HG02870 (cell line): ENCODE results near the gene FYN.

ENCODE experiments used
- ATAC-seq: cut with Tn5 transposase; IDR thresholded peaks from one replicate; pipeline ENCODE4 v1.9.1; 2021; ENCODE audit warnings: mild to moderate bottlenecking, moderate library complexity; ENCODE audit not compliant: unreplicated experiment

Gene FYN

GRCh38 chr6:111854683-111855082, 18.6 kb downstream of the FYN start:
- no peak for ATAC-seq

GRCh38 chr6:111852725-111853124, 20.5 kb downstream of the FYN start:
- ATAC-seq = no peak

- peak; percentile 45 for ATAC-seq
Measured at GRCh38 chr6:111850295-111850937, 22.8 kb downstream of the FYN start.

DNA sequence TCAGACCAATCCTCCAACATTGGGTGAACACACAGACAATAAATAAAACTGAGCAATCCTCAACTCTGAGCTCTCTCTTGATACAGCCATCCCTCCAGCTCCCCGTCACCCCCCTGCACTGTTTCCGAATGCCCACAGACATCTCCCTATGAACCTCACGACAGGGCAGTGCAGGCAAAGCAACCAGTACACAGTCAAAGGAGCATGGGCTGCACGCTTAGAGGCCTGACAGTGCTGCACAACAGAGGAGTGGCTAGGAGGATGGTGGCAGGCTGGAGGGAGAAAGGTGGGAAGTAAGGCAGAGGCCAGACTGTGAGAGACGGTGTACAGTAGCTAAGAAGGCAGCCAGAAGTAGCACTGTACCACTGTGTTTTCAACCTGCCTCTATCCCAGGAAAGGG, 24.0 kb downstream of the FYN start:
- ATAC-seq = no peak

DNA sequence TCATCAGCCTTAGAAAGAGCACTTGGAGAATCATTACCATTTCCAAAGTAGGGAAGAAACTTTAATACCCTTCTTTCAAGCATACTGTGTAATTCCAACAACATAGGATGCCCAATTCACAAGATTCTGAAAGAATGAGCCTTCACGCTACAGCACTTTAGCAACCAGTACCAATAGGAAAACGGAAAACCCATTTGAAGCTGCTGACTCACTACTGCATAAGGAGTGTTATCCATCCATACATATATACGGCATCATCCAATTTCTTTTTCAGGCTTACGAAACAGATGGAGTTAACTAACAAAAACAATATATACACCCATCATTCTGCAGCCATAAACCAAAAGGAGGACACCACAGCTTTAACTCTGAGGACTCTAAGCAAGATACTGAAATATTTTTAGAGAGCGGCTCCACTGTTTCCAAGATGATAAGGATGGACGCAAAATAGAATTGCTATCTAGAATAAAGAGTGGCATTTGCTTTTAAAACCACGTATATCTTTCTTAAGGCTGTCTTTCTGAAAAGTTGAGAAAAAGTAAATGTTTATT, 24.9 kb downstream of the FYN start:
- no peak for ATAC-seq

GRCh38 chr6:111846492-111847409, 26.5 kb downstream of the FYN start:
- no peak for ATAC-seq

- ATAC-seq = no peak
Measured at GRCh38 chr6:111846066-111846465, 27.2 kb downstream of the FYN start.

DNA sequence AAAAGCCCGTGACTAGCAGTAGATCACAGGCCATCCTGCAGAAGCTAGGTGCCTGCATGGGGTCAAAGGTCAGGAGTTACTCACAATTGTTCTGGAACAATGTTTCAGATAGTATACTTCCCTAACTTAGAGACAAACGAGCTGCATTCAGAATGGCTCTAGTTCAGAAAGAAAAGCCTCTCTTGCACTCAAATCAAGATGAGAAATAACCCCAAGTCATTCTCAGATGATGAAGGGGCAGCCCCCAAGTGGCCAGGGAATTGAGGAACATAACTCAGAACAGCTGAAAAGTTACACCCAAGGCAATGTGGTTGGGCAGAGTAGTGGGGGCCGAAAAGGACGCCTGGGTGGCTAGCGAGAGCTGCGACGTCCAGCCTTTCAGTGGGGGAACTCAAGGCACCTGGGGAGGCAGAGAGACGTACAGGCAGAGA, 27.8 kb downstream of the FYN start:
- ATAC-seq = peak; percentile 77

DNA sequence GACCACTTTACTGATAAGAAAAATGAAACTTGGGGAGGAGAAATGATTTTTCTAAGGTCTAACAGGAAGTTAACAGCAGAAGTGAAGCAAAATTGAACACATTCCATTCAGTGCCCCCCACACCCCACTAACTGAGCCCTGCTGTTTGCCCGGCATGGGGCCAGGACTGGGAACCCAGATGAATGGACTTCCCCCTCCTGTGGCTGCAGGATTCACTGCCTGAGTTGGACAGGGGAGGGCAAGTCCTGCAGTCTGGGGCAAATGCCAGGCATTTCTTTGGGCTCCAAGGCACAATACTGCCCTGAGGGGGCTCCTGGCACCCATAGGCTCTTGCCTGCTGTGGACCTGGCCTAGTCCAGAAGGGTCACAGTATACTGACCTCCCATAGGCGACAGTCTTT, 28.3 kb downstream of the FYN start:
- ATAC-seq = no peak

- peak; percentile 37 for ATAC-seq
Measured at GRCh38 chr6:111844376-111844775, 28.9 kb downstream of the FYN start.

GRCh38 chr6:111843347-111844147, 29.7 kb downstream of the FYN start:
- no peak for ATAC-seq

- ATAC-seq = no peak
Measured at GRCh38 chr6:111842891-111843290, 30.4 kb downstream of the FYN start.

DNA sequence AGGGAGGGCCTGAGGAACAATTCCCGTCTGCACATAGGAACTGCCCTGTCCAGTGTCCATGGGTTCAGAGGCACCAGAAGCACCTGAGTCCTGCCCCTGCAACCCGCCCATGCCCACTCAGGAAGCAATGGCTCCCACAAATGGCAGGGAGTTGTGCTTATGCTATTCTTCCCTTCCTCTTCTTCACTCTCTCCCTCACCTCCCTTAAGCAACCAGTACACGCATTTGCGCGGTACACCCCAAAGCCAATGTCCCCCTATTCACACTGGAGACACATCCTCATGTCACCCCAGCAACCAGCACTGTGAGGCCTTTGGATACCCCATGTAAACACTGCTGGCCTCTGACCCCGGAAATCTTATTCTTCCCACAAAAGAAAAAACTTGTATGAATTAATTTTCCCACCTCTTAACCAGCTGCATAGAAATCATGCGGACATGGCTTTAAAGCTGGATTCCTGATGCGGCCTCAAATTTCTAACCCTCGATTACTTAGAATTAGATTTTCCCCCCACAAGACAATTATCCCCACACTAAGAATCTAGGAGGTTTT, 30.9 kb downstream of the FYN start:
- no peak for ATAC-seq

- no peak for ATAC-seq
Measured at GRCh38 chr6:111841822-111842221, 31.4 kb downstream of the FYN start.

GRCh38 chr6:111840803-111841202, 32.4 kb downstream of the FYN start:
- ATAC-seq = no peak

GRCh38 chr6:111838749-111839484, 34.3 kb downstream of the FYN start:
- peak; percentile 36 for ATAC-seq

DNA sequence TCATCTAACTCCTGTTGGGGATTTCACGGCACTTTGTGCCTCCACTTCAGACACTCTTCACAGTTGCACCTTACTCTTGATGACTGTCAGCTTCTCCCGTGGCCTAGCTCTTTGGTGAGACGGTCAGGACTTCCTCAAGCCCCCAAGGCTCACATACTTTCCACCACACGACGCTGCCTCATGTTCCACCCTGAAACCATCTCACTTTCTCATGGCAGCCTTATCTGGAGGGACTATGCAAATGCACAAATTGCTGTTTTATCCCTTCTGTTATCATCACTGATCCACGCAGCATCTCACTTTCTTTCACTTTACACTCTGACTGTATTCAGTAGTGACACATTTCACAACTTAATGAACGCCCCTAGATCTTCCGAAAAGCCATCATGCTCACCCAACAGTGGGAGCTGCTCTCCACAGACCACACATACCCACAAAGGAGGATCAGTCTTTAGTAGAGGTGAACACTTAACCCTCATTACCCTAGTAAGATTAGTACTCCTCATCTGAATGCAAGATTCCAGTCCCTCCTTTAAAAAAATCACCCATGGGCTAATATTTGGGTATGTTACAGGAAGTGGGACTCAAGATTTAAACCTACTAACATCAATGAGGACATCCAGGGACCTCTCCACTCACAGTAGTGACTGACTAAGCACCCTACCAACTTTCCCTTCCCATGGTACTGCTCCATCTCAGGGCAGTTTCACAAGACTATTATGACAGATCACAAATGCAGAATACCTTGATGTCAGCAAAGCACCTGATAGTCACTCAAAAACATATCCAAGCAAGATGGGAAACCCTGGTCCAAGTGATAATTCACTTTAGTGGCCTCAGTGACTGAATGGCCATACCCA, 35.4 kb downstream of the FYN start:
- peak; percentile 70 for ATAC-seq

- ATAC-seq = no peak
Measured at GRCh38 chr6:111837007-111837406, 36.2 kb downstream of the FYN start.

DNA sequence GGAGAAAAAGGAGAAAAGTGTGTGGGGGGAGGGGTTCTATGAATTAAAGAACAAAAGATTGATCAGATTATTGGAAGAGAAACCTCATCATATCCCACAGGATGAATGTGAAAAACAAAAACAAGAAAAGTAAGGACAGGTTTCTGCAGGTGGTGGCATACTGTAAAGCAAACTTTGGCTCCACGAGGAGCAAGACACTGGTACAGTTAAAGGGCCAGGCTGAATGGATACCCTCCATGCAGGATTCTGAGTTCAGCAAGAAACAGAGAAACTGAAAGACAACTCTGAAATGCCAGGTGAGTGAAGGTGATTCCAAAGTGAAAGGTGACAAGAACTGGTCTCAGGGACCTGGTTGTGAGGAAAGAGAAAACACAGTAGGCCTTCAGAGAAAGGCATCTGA, 37.4 kb downstream of the FYN start:
- ATAC-seq = no peak
